Measurements from ENCODE around the gene MLEC.

MLEC gene

DNA sequence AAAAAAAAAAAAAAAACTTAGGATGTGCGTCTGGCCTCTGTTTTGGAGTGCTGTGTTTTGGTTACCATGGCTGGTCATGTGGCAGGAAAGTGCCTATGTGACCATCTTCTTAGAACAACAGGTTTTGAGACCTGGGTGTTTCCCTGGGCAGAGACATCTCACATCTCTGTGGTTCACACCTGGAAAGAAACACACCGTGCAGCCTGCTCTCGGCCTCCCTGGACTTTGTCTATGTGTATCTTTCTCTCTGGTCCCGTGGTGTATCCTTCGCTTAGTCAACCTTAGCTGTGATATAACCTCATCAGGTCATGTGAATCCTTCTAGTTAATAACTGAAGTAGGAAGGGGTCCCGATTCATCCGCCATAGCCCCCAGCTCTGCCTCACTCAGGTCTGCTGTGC, 61.3 kb downstream of the MLEC start:
- no peak for DNase-seq (ENCODE audit: low read depth in 1 of 2, low spot score in 1 of 2)
- TF ChIP-seq, protein P1, sequence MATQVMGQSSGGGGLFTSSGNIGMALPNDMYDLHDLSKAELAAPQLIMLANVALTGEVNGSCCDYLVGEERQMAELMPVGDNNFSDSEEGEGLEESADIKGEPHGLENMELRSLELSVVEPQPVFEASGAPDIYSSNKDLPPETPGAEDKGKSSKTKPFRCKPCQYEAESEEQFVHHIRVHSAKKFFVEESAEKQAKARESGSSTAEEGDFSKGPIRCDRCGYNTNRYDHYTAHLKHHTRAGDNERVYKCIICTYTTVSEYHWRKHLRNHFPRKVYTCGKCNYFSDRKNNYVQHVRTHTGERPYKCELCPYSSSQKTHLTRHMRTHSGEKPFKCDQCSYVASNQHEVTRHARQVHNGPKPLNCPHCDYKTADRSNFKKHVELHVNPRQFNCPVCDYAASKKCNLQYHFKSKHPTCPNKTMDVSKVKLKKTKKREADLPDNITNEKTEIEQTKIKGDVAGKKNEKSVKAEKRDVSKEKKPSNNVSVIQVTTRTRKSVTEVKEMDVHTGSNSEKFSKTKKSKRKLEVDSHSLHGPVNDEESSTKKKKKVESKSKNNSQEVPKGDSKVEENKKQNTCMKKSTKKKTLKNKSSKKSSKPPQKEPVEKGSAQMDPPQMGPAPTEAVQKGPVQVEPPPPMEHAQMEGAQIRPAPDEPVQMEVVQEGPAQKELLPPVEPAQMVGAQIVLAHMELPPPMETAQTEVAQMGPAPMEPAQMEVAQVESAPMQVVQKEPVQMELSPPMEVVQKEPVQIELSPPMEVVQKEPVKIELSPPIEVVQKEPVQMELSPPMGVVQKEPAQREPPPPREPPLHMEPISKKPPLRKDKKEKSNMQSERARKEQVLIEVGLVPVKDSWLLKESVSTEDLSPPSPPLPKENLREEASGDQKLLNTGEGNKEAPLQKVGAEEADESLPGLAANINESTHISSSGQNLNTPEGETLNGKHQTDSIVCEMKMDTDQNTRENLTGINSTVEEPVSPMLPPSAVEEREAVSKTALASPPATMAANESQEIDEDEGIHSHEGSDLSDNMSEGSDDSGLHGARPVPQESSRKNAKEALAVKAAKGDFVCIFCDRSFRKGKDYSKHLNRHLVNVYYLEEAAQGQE (IDR thresholded peaks at IDR 0.05; ENCODE audit: insufficient replicate concordance, low read depth), result no peak
- TF ChIP-seq, protein P2, sequence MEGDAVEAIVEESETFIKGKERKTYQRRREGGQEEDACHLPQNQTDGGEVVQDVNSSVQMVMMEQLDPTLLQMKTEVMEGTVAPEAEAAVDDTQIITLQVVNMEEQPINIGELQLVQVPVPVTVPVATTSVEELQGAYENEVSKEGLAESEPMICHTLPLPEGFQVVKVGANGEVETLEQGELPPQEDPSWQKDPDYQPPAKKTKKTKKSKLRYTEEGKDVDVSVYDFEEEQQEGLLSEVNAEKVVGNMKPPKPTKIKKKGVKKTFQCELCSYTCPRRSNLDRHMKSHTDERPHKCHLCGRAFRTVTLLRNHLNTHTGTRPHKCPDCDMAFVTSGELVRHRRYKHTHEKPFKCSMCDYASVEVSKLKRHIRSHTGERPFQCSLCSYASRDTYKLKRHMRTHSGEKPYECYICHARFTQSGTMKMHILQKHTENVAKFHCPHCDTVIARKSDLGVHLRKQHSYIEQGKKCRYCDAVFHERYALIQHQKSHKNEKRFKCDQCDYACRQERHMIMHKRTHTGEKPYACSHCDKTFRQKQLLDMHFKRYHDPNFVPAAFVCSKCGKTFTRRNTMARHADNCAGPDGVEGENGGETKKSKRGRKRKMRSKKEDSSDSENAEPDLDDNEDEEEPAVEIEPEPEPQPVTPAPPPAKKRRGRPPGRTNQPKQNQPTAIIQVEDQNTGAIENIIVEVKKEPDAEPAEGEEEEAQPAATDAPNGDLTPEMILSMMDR (IDR thresholded peaks at IDR 0.05; ENCODE audit: insufficient read depth, low read length), result no peak
- TF ChIP-seq POLR2AphosphoS5 (IDR thresholded peaks at IDR 0.05; ENCODE audit: low read depth) (no peak), GABPA (IDR thresholded peaks at IDR 0.05; ENCODE audit: low read depth) (no peak), SPI1 (IDR thresholded peaks at IDR 0.05; ENCODE audit: borderline replicate concordance, low read depth) (no peak)
- Histone ChIP-seq H3K27me3 (ENCODE audit: insufficient read depth, poor library complexity, severe bottlenecking) (no peaks in the 10 kb centered on the region), H3K4me3 (replicated peaks; ENCODE audit: insufficient read depth, low read length) (no peak overlapping the region), H3K27ac (replicated peaks) (no peak overlapping the region)

DNA sequence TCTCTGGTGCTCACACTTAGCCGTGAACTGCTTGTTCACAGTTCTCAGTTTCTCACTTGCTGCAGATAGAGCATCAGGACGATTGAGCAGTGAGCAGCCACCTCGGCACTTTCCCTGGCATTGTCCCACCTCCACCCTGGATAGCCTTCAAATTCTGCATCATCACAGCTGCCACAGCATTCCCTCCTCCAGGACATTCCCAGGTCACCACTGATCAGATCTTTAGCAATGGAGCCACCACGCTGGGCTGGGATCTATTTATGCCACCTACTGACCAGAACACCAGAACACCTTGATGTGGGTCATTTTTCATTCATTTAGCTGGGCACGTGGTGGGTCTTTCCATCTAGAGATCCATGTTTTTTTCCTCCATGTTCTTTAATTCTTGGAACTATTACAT, 62.3 kb downstream of the MLEC start:
- Histone ChIP-seq H3K4me3 (replicated peaks; ENCODE audit: insufficient read depth, low read length) (no peak overlapping the region), H3K27ac (replicated peaks) (no peak overlapping the region), H3K27me3 (ENCODE audit: insufficient read depth, poor library complexity, severe bottlenecking) (no peaks in the 10 kb centered on the region)
- no peak for DNase-seq (ENCODE audit: low read depth in 1 of 2, low spot score in 1 of 2)
- TF ChIP-seq POLR2AphosphoS5 (IDR thresholded peaks at IDR 0.05; ENCODE audit: low read depth) (no peak), GABPA (IDR thresholded peaks at IDR 0.05; ENCODE audit: low read depth) (no peak), SPI1 (IDR thresholded peaks at IDR 0.05; ENCODE audit: borderline replicate concordance, low read depth) (no peak)
- TF ChIP-seq, protein P1 (IDR thresholded peaks at IDR 0.05; ENCODE audit: insufficient replicate concordance, low read depth), result no peak
- TF ChIP-seq, protein P2 (IDR thresholded peaks at IDR 0.05; ENCODE audit: insufficient read depth, low read length), result no peak

DNA sequence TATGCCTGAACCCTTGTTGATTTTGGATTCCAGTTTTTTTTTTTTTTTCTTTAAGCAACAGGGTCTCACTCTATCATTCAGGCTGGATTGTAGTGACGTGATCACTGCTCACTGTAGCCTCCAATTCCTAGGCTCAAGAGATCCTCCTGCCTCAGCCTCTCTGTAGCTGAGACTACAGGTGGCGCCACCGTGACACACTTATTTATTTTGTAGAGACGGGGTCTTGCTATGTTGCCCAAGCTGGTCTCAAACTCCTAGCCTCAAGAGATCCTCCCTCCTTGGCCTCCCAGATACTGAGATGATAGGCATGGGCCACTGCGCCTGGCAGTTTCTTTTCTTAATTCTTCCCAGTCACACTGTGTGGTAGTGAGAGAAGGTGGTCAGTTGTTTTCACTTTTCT, 63.9 kb downstream of the MLEC start:
- DNase-seq (ENCODE audit: low read depth in 1 of 2, low spot score in 1 of 2), result no peak
- Histone ChIP-seq H3K27me3 (ENCODE audit: insufficient read depth, poor library complexity, severe bottlenecking) (no peaks in the 10 kb centered on the region), H3K4me3 (replicated peaks; ENCODE audit: insufficient read depth, low read length) (no peak overlapping the region), H3K27ac (replicated peaks) (no peak overlapping the region)
- no peak for TF ChIP-seq SPI1 (IDR thresholded peaks at IDR 0.05; ENCODE audit: borderline replicate concordance, low read depth)
- TF ChIP-seq, protein P2 (IDR thresholded peaks at IDR 0.05; ENCODE audit: insufficient read depth, low read length), result no peak
- no peak for TF ChIP-seq GABPA (IDR thresholded peaks at IDR 0.05; ENCODE audit: low read depth)
- TF ChIP-seq, protein P1 (IDR thresholded peaks at IDR 0.05; ENCODE audit: insufficient replicate concordance, low read depth), result no peak
- no peak for TF ChIP-seq POLR2AphosphoS5 (IDR thresholded peaks at IDR 0.05; ENCODE audit: low read depth)
